NT2/D1 (cell line): Measurements from ENCODE around the gene DPP3.

Experiments
- SUZ12 ChIP-seq: IDR thresholded peaks from 2 replicates; pipeline ENCODE4 v1.6.1; 2011; ENCODE audit not compliant: insufficient read length, insufficient read depth; ENCODE audit errors: extremely low read depth
- YY1 ChIP-seq: IDR thresholded peaks from 2 replicates; pipeline ENCODE4 v1.6.1; 2011; ENCODE audit not compliant: insufficient read length, insufficient read depth
- ZNF274 ChIP-seq: IDR thresholded peaks from 2 replicates; pipeline ENCODE4 v1.6.1; 2011; ENCODE audit warnings: mild to moderate bottlenecking, low read depth, low read length

DNA sequence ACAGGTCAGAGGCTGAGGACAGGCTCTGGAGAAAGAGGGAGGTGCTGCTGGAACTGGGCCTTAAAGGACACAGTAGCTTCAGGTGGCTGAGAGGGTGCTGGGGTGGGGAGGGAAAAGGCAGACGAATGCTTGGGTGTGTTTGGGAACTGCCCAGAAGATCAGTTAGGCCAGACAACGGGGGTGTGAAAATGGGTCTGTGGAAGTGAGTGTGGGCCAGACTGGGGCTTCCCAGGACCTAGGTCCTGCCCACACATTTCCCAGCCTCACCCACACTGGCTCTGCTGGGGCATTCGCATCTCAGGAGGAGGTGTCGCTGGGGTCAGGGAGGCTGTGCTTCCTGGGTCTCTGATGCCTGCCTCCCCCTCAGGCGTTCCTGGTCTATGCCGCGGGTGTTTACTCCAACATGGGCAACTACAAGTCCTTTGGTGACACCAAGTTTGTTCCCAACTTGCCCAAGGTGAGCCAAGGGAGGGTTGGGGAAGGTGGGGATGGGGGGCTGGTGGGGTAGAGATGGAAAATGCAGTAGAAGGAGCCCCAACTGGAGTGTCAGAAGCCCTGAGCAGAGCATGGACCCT, 4.7 kb downstream of the DPP3 start:
- no peak for TF ChIP-seq YY1
- TF ChIP-seq ZNF274 = no peak
- no peak for TF ChIP-seq SUZ12
